Activated naive CD4-positive, alpha-beta T cell treated with anti-CD3 and anti-CD28 coated beads, Interleukin-2, amount 50 U/mL, for 24 hours (primary cell): ENCODE data around the gene STX4.

ENCODE experiments used
- H3K27ac Mint-ChIP-seq: one replicate; pipeline ENCODE4 v1.8.0; 2021; ENCODE audit warnings: mild to moderate bottlenecking, mixed read lengths
- H3K27me3 Mint-ChIP-seq: one replicate; pipeline ENCODE4 v1.8.0; 2021; ENCODE audit warnings: mixed read lengths
- H3K36me3 Mint-ChIP-seq: one replicate; pipeline ENCODE4 v1.8.0; 2021; ENCODE audit warnings: mixed read lengths
- H3K4me1 Mint-ChIP-seq: one replicate; pipeline ENCODE4 v1.8.0; 2021; ENCODE audit warnings: mixed read lengths
- H3K4me3 Mint-ChIP-seq: one replicate; pipeline ENCODE4 v1.8.0; 2021; ENCODE audit warnings: mild to moderate bottlenecking, mixed read lengths
- H3K9me3 Mint-ChIP-seq: one replicate; pipeline ENCODE4 v1.8.0; 2021; ENCODE audit warnings: mixed read lengths

The STX4 gene

GRCh38 chr16:30996324-30996984 is 36.9 kb upstream of the STX4 start:
- H3K27me3 Mint-ChIP-seq: no peaks in the 10 kb centered on the region
- H3K36me3 Mint-ChIP-seq: no peaks in the 10 kb centered on the region
- H3K9me3 Mint-ChIP-seq: no peaks in the 10 kb centered on the region
- peak overlapping the region; percentile 37 for H3K27ac Mint-ChIP-seq
- peak overlapping the region; percentile 73 for H3K4me3 Mint-ChIP-seq
- H3K4me1 Mint-ChIP-seq: peaks cover 4% of the 10 kb centered on the region

GRCh38 chr16:30996985-30997724 is 36.2 kb upstream of the STX4 start:
- Mint-ChIP-seq H3K36me3 (no peaks in the 10 kb centered on the region), H3K4me3 (peak overlapping the region; percentile 73), H3K27me3 (no peaks in the 10 kb centered on the region), H3K9me3 (no peaks in the 10 kb centered on the region), H3K27ac (no peak overlapping the region), H3K4me1 (peaks cover 4% of the 10 kb centered on the region)

- Mint-ChIP-seq H3K27ac (no peak overlapping the region), H3K36me3 (no peaks in the 10 kb centered on the region), H3K9me3 (no peaks in the 10 kb centered on the region), H3K4me3 (peak overlapping the region; percentile 33), H3K4me1 (peaks cover 4% of the 10 kb centered on the region), H3K27me3 (no peaks in the 10 kb centered on the region)
Observed at GRCh38 chr16:30997725-30998711, 35.3 kb upstream of the STX4 start.

- Mint-ChIP-seq H3K36me3 (no peaks in the 10 kb centered on the region), H3K4me3 (no peak overlapping the region), H3K27ac (no peak overlapping the region), H3K27me3 (no peaks in the 10 kb centered on the region), H3K4me1 (peaks cover 4% of the 10 kb centered on the region), H3K9me3 (no peaks in the 10 kb centered on the region)
Observed at GRCh38 chr16:30998852-30999761, 34.3 kb upstream of the STX4 start.

GRCh38 chr16:31000671-31001382 is 32.5 kb upstream of the STX4 start:
- Mint-ChIP-seq H3K9me3 (no peaks in the 10 kb centered on the region), H3K4me1 (peaks cover 4% of the 10 kb centered on the region), H3K27ac (no peak overlapping the region), H3K36me3 (no peaks in the 10 kb centered on the region), H3K27me3 (no peaks in the 10 kb centered on the region), H3K4me3 (no peak overlapping the region)

GRCh38 chr16:31001507-31002249 is 31.7 kb upstream of the STX4 start:
- no peaks in the 10 kb centered on the region for H3K4me1 Mint-ChIP-seq
- H3K36me3 Mint-ChIP-seq: no peaks in the 10 kb centered on the region
- H3K27ac Mint-ChIP-seq: no peak overlapping the region
- no peaks in the 10 kb centered on the region for H3K27me3 Mint-ChIP-seq
- H3K4me3 Mint-ChIP-seq: no peak overlapping the region
- H3K9me3 Mint-ChIP-seq: no peaks in the 10 kb centered on the region

GRCh38 chr16:31002250-31002700 is 31.1 kb upstream of the STX4 start:
- Mint-ChIP-seq H3K27ac (no peak overlapping the region), H3K36me3 (no peaks in the 10 kb centered on the region), H3K4me3 (no peak overlapping the region), H3K4me1 (no peaks in the 10 kb centered on the region), H3K9me3 (no peaks in the 10 kb centered on the region), H3K27me3 (no peaks in the 10 kb centered on the region)

- H3K4me1 Mint-ChIP-seq: no peaks in the 10 kb centered on the region
- no peak overlapping the region for H3K4me3 Mint-ChIP-seq
- H3K27me3 Mint-ChIP-seq: no peaks in the 10 kb centered on the region
- H3K36me3 Mint-ChIP-seq: no peaks in the 10 kb centered on the region
- no peaks in the 10 kb centered on the region for H3K9me3 Mint-ChIP-seq
- H3K27ac Mint-ChIP-seq: no peak overlapping the region
Observed at GRCh38 chr16:31002862-31003341, 30.5 kb upstream of the STX4 start.

- Mint-ChIP-seq H3K4me3 (no peak overlapping the region), H3K36me3 (no peaks in the 10 kb centered on the region), H3K27ac (no peak overlapping the region), H3K27me3 (no peaks in the 10 kb centered on the region), H3K9me3 (no peaks in the 10 kb centered on the region), H3K4me1 (no peaks in the 10 kb centered on the region)
Observed at GRCh38 chr16:31003744-31004143, 29.6 kb upstream of the STX4 start.

- Mint-ChIP-seq H3K4me1 (peaks cover 1% of the 10 kb centered on the region), H3K27ac (no peak overlapping the region), H3K4me3 (no peak overlapping the region), H3K27me3 (no peaks in the 10 kb centered on the region), H3K9me3 (no peaks in the 10 kb centered on the region), H3K36me3 (no peaks in the 10 kb centered on the region)
Observed at GRCh38 chr16:31004658-31005057, 28.7 kb upstream of the STX4 start.

- Mint-ChIP-seq H3K4me3 (no peak overlapping the region), H3K36me3 (no peaks in the 10 kb centered on the region), H3K27me3 (no peaks in the 10 kb centered on the region), H3K27ac (no peak overlapping the region), H3K9me3 (no peaks in the 10 kb centered on the region), H3K4me1 (peaks cover 6% of the 10 kb centered on the region)
Observed at GRCh38 chr16:31005350-31006085, 27.8 kb upstream of the STX4 start.

GRCh38 chr16:31006086-31006385 is 27.3 kb upstream of the STX4 start:
- Mint-ChIP-seq H3K27ac (no peak overlapping the region), H3K9me3 (no peaks in the 10 kb centered on the region), H3K36me3 (no peaks in the 10 kb centered on the region), H3K4me1 (peaks cover 9% of the 10 kb centered on the region), H3K4me3 (no peak overlapping the region), H3K27me3 (no peaks in the 10 kb centered on the region)

- H3K36me3 Mint-ChIP-seq: no peaks in the 10 kb centered on the region
- no peak overlapping the region for H3K27ac Mint-ChIP-seq
- no peak overlapping the region for H3K4me3 Mint-ChIP-seq
- H3K4me1 Mint-ChIP-seq: peaks cover 15% of the 10 kb centered on the region
- H3K9me3 Mint-ChIP-seq: no peaks in the 10 kb centered on the region
- no peaks in the 10 kb centered on the region for H3K27me3 Mint-ChIP-seq
Observed at GRCh38 chr16:31006589-31006988, 26.8 kb upstream of the STX4 start.
